HepG2 (cell line): ENCODE data around the gene PRR14. TPM values are rescaled to one million over a fixed set of nuclear protein-coding genes. Genes with fewer than 3 reads are reported as not detected.
A peak's percentile ranks its signal among the peaks of the same experiment; 100 is the strongest.

Source experiments
- FLYWCH1 ChIP-seq: sonication (generic); formaldehyde crosslinking; IDR thresholded peaks from 2 replicates; pipeline ENCODE4 v1.8.1; 2023; ENCODE audit warnings: mild to moderate bottlenecking, missing genetic modification reagents
- FOSL2 ChIP-seq: sonication (generic); formaldehyde crosslinking; IDR thresholded peaks from 2 replicates; pipeline ENCODE4 v1.4.0; 2020; ENCODE audit warnings: missing genetic modification reagents
- HOXA3 ChIP-seq: sonication (generic); formaldehyde crosslinking; IDR thresholded peaks from 2 replicates; pipeline ENCODE4 v1.5.0; 2020; ENCODE audit warnings: missing genetic modification reagents
- NFRKB ChIP-seq: fragments of 450-650 bp; IDR thresholded peaks from 2 replicates; pipeline ENCODE4 v1.6.1; 2017
- RFX5 ChIP-seq: IDR thresholded peaks from 2 replicates; pipeline ENCODE4 v1.6.1; 2011; ENCODE audit warnings: low read depth, low read length, improper control_type of control experiment
- SKIL ChIP-seq: sonication (generic); formaldehyde crosslinking; IDR thresholded peaks from 2 replicates; pipeline ENCODE4 v1.8.0; 2022; ENCODE audit warnings: missing genetic modification reagents, mild to moderate bottlenecking, moderate library complexity, borderline replicate concordance
- SNAI1 ChIP-seq: sonication (generic); formaldehyde crosslinking; IDR thresholded peaks from 2 replicates; pipeline ENCODE4 v1.5.0; 2020; ENCODE audit warnings: mild to moderate bottlenecking, missing genetic modification reagents, borderline replicate concordance
- SNRNP70 ChIP-seq: fragments of 200-400 bp; formaldehyde crosslinking; IDR thresholded peaks from 2 replicates; pipeline ENCODE4 v1.6.1; 2017; ENCODE audit warnings: mild to moderate bottlenecking, low read depth, low read length, moderate library complexity
- TCF7 ChIP-seq: sonication (generic); IDR thresholded peaks from 2 replicates; pipeline ENCODE4 v1.6.1; 2016; ENCODE audit warnings: antibody characterized with exemption, low read depth
- YEATS4 ChIP-seq: sonication (generic); formaldehyde crosslinking; IDR thresholded peaks from 2 replicates; pipeline ENCODE4 v1.4.0; 2020; ENCODE audit warnings: missing genetic modification reagents, borderline replicate concordance
- ZBTB42 ChIP-seq: sonication (generic); formaldehyde crosslinking; IDR thresholded peaks from 2 replicates; pipeline ENCODE4 v1.5.0; 2020; ENCODE audit warnings: mild to moderate bottlenecking, missing genetic modification reagents
- ZFP36 ChIP-seq: fragments of 150-350 bp; IDR thresholded peaks from 2 replicates; pipeline ENCODE4 v1.6.1; 2018; ENCODE audit warnings: borderline replicate concordance, low read length, low read depth; ENCODE audit not compliant: partially characterized antibody
- ZNF329 ChIP-seq: sonication (generic); formaldehyde crosslinking; IDR thresholded peaks from 2 replicates; pipeline ENCODE4 v1.9.0; 2021; ENCODE audit warnings: low read depth, mild to moderate bottlenecking, missing genetic modification reagents
- ZNF891 ChIP-seq: sonication (generic); formaldehyde crosslinking; IDR thresholded peaks from 2 replicates; pipeline ENCODE4 v1.5.0; 2020; ENCODE audit warnings: mild to moderate bottlenecking, missing genetic modification reagents
- polyA plus RNA-seq, 8 experiments: library from polyadenylated mRNA; depleted of rRNA in 3 of 8; stranded (reverse) in 7 of 8; unstranded in 1 of 8; fragments of >200 nt; fragmentation: Illumina TruSeq in 4 of 8; extraction: Trizol in 4 of 8; gene quantifications; 2 replicates each; pipeline versions ENCODE4 v1.2.1 to v1.2.3, GENCODE V29; 2011 to 2016; ENCODE audit warnings: low read depth in 4 of 8, missing spikeins in 1 of 8, mixed read lengths in 1 of 8; ENCODE audit not compliant: insufficient read depth in 1 of 8
- total RNA-seq, 5 experiments: library from RNA; depleted of rRNA; stranded (reverse); fragments of >200 nt; fragmentation: Illumina TruSeq; extraction: Trizol; gene quantifications; 2 replicates each; pipeline ENCODE4 v1.2.3, GENCODE V29; 2016; ENCODE audit warnings: low read depth in 1 of 5
- TF ChIP-seq, protein P1 (sequence below): sonication (generic); formaldehyde crosslinking; IDR thresholded peaks from 2 replicates; pipeline ENCODE4 v1.4.0; 2020; ENCODE audit warnings: missing genetic modification reagents, borderline replicate concordance
- TF ChIP-seq, protein P2 (sequence below): sonication (generic); IDR thresholded peaks from 2 replicates; pipeline ENCODE4 v1.6.1; 2016; ENCODE audit warnings: low read depth, borderline replicate concordance
- TF ChIP-seq, protein P3 (sequence below): IDR thresholded peaks from 2 replicates; pipeline ENCODE4 v1.4.0; 2020; ENCODE audit warnings: mild to moderate bottlenecking, missing genetic modification reagents

PRR14 gene
- total and polyA plus RNA-seq, 2 of the 13 experiments (the other 11 are each of a cell fraction or from before 2014, with no cell fraction given), result 8.4 to 11.0 TPM

DNA sequence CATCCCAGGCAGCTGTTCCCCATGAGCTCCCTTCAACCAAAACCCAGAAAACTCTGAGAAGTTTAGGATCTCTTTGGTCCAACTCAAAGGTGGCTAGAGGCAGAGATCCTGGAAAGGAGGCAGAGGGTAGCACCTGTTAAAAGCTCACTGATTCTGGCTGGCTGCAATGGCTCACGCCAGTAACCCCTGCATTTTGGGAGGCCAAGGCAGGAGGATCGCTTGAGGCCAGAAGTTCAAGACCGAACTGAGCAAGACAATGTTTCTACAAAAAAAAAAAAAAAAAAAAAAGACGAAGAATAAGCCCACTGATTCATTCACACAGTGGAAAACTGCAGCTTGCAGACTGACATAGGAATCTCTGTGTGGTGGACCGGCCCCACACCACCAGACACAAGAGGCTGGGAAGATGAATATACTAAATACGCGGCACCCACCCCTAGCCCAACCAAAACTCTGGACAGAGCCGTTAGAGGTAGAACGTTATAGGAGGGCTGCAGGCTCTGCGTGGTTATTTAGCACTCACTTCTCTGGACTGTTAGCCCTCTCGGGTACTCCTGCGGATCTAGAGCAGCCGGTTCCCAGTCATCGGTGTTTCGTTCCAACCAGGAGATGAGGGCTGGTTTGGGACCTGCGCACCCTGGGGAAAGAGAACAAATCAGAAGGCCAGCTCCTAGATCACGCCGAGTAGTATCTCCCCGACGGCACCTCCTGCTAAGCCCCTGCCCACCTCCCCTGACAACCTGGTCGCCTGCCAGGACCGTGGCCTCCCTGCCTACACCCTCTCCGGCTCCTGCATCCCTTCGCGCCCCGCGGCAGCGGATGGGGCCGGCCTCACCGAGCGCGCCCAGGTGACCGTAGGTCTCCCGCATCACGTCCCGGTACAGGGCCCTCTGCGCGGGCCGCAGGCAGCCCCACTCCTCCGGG lies 41.5 kb upstream of the PRR14 start (continued):
- TF ChIP-seq, protein P1, sequence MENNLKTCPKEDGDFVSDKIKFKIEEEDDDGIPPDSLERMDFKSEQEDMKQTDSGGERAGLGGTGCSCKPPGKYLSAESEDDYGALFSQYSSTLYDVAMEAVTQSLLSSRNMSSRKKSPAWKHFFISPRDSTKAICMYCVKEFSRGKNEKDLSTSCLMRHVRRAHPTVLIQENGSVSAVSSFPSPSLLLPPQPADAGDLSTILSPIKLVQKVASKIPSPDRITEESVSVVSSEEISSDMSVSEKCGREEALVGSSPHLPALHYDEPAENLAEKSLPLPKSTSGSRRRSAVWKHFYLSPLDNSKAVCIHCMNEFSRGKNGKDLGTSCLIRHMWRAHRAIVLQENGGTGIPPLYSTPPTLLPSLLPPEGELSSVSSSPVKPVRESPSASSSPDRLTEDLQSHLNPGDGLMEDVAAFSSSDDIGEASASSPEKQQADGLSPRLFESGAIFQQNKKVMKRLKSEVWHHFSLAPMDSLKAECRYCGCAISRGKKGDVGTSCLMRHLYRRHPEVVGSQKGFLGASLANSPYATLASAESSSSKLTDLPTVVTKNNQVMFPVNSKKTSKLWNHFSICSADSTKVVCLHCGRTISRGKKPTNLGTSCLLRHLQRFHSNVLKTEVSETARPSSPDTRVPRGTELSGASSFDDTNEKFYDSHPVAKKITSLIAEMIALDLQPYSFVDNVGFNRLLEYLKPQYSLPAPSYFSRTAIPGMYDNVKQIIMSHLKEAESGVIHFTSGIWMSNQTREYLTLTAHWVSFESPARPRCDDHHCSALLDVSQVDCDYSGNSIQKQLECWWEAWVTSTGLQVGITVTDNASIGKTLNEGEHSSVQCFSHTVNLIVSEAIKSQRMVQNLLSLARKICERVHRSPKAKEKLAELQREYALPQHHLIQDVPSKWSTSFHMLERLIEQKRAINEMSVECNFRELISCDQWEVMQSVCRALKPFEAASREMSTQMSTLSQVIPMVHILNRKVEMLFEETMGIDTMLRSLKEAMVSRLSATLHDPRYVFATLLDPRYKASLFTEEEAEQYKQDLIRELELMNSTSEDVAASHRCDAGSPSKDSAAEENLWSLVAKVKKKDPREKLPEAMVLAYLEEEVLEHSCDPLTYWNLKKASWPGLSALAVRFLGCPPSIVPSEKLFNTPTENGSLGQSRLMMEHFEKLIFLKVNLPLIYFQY (CRISPR knock-in tag), result no peak
- TF ChIP-seq FOSL2 (CRISPR knock-in tag), result no peak
- TF ChIP-seq, protein P2, sequence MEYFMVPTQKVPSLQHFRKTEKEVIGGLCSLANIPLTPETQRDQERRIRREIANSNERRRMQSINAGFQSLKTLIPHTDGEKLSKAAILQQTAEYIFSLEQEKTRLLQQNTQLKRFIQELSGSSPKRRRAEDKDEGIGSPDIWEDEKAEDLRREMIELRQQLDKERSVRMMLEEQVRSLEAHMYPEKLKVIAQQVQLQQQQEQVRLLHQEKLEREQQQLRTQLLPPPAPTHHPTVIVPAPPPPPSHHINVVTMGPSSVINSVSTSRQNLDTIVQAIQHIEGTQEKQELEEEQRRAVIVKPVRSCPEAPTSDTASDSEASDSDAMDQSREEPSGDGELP, result no peak
- TF ChIP-seq, protein P3, sequence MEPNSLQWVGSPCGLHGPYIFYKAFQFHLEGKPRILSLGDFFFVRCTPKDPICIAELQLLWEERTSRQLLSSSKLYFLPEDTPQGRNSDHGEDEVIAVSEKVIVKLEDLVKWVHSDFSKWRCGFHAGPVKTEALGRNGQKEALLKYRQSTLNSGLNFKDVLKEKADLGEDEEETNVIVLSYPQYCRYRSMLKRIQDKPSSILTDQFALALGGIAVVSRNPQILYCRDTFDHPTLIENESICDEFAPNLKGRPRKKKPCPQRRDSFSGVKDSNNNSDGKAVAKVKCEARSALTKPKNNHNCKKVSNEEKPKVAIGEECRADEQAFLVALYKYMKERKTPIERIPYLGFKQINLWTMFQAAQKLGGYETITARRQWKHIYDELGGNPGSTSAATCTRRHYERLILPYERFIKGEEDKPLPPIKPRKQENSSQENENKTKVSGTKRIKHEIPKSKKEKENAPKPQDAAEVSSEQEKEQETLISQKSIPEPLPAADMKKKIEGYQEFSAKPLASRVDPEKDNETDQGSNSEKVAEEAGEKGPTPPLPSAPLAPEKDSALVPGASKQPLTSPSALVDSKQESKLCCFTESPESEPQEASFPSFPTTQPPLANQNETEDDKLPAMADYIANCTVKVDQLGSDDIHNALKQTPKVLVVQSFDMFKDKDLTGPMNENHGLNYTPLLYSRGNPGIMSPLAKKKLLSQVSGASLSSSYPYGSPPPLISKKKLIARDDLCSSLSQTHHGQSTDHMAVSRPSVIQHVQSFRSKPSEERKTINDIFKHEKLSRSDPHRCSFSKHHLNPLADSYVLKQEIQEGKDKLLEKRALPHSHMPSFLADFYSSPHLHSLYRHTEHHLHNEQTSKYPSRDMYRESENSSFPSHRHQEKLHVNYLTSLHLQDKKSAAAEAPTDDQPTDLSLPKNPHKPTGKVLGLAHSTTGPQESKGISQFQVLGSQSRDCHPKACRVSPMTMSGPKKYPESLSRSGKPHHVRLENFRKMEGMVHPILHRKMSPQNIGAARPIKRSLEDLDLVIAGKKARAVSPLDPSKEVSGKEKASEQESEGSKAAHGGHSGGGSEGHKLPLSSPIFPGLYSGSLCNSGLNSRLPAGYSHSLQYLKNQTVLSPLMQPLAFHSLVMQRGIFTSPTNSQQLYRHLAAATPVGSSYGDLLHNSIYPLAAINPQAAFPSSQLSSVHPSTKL (CRISPR knock-in tag), result no peak
- TF ChIP-seq HOXA3, result no peak
- no peak for TF ChIP-seq ZFP36
- no peak for TF ChIP-seq YEATS4
- TF ChIP-seq FLYWCH1 (CRISPR knock-in tag), result no peak
- TF ChIP-seq ZNF329 (CRISPR knock-in tag), result peak; percentile 16; the same call in 1 of the 2 replicates
- TF ChIP-seq ZNF891 (CRISPR knock-in tag), result no peak
- no peak for TF ChIP-seq RFX5
- no peak for TF ChIP-seq ZBTB42 (CRISPR knock-in tag)
- no peak for TF ChIP-seq TCF7
- no peak for TF ChIP-seq SNAI1 (CRISPR knock-in tag)
- TF ChIP-seq SNRNP70, result no peak
- peak; percentile 62 for TF ChIP-seq SKIL (CRISPR knock-in tag)
- no peak for TF ChIP-seq NFRKB
